ENCODE data around the gene EZR.
"Not testable (repeated sequence)": the region's sequence is repeated elsewhere in the genome, so short reads cannot be mapped to it uniquely, and the experiment has no call there.

Gene EZR

DNA sequence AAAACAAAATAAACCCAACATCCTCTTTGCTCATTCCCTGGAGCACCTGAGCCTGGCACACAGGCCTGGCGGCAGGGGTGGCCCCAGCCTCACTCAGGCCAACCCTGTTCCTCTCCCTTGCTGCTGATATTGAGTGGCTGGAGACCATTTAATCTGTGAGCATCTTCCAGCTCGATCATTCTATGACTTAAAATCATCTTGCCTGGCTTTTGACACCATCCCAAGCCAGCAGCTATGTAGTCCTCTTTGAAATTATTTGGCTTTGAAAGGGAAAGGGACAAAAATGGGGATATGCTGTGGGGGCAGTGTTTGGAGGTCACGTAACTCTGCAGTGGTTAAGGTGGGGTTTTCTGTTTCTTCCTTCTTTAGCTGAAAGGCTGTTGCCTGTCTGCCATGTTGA is 22.8 kb downstream of the EZR start:
- 62 to 63% methylated on average over 3 of the region's 3 CpGs for WGBS, 2 experiments
- no peaks in the 10 kb centered on the region for H3K4me1 ChIP-seq (ENCODE audit: control insufficient read depth, insufficient read depth, low read length)
- H3K4me3 ChIP-seq (ENCODE audit: insufficient read depth, low read depth, low read length) = no peak overlapping the region
- no peaks in the 10 kb centered on the region for H3K9me3 ChIP-seq (ENCODE audit: control insufficient read depth, low read length)
- no peaks in the 10 kb centered on the region for H3K27me3 ChIP-seq (ENCODE audit: control insufficient read depth, insufficient read depth, low read length, poor library complexity, severe bottlenecking)
- H3K27ac ChIP-seq (ENCODE audit: insufficient read depth, low read depth, low read length, poor library complexity, severe bottlenecking) = no peak overlapping the region
- H3K36me3 ChIP-seq (ENCODE audit: control insufficient read depth, insufficient read depth, low read length) = no peaks in the 10 kb centered on the region

DNA sequence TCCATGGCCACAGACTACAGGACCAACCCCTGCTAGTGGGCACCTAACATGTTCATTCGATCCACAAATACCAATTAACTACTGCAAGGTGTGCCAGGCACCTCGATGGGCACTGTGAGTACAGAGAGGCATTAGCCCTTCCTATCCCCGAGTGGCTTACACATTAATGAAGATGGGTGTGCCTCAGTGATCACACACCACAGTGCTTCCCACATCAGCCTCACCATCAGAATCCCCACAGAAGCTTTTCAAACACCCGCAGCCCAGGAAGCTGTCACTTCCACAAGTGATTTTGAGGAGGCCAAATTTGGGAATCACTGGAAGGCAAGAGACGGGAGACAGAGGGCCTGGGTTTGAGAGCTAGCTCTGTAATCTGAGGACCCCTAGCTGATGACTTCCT is 23.7 kb downstream of the EZR start:
- 94 to 98% methylated on average over 5 of the region's 5 CpGs for WGBS, 2 experiments

DNA sequence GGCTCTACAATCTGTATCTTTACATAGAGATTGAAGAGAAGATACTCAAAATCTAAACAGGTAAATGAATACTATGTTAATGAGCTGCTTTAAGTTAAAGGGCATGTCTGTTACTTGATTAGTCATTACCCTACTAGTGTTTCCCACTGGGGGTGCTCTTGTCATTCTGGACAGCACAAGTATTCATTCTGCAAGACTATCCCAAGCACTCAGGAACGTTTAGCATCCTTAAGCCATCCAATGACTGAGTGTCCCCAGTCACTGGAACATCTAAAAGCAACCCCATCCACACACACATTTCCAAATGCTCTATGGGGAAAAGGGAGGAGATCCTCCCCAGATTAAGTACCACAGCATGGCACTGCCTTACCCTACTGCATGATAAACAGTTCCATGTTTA is 25.7 kb downstream of the EZR start:
- Histone ChIP-seq H3K27me3 (ENCODE audit: control insufficient read depth, insufficient read depth, low read length, poor library complexity, severe bottlenecking) (no peaks in the 10 kb centered on the region), H3K9me3 (ENCODE audit: control insufficient read depth, low read length) (no peaks in the 10 kb centered on the region), H3K36me3 (ENCODE audit: control insufficient read depth, insufficient read depth, low read length) (no peaks in the 10 kb centered on the region), H3K4me1 (ENCODE audit: control insufficient read depth, insufficient read depth, low read length) (no peaks in the 10 kb centered on the region), H3K4me3 (ENCODE audit: insufficient read depth, low read depth, low read length) (no peak overlapping the region), H3K27ac (ENCODE audit: insufficient read depth, low read depth, low read length, poor library complexity, severe bottlenecking) (no peak overlapping the region)
- 47 to 70% methylated on average over 1 of the region's 1 CpG for WGBS, 2 experiments

More for the DNA sequence above, 23.7 kb downstream of the EZR start:
- no peaks in the 10 kb centered on the region for H3K27me3 ChIP-seq (ENCODE audit: control insufficient read depth, insufficient read depth, low read length, poor library complexity, severe bottlenecking)
- no peak overlapping the region for H3K4me3 ChIP-seq (ENCODE audit: insufficient read depth, low read depth, low read length)
- H3K9me3 ChIP-seq (ENCODE audit: control insufficient read depth, low read length) = no peaks in the 10 kb centered on the region
- no peaks in the 10 kb centered on the region for H3K36me3 ChIP-seq (ENCODE audit: control insufficient read depth, insufficient read depth, low read length)
- H3K4me1 ChIP-seq (ENCODE audit: control insufficient read depth, insufficient read depth, low read length) = no peaks in the 10 kb centered on the region
- H3K27ac ChIP-seq (ENCODE audit: insufficient read depth, low read depth, low read length, poor library complexity, severe bottlenecking) = no peak overlapping the region

- not testable (repeated sequence) for H3K9me3 ChIP-seq (ENCODE audit: control insufficient read depth, low read length)
- 84 to 87% methylated on average over 10 of the region's 10 CpGs for WGBS, 2 experiments
Observed at GRCh38 chr6:158792505-158792904, 26.7 kb downstream of the EZR start.

GRCh38 chr6:158791274-158791855 is 27.8 kb downstream of the EZR start:
- Histone ChIP-seq H3K27ac (ENCODE audit: insufficient read depth, low read depth, low read length, poor library complexity, severe bottlenecking) (no peak overlapping the region), H3K9me3 (ENCODE audit: control insufficient read depth, low read length) (no peaks in the 10 kb centered on the region), H3K36me3 (ENCODE audit: control insufficient read depth, insufficient read depth, low read length) (peaks cover 11% of the 10 kb centered on the region), H3K4me3 (ENCODE audit: insufficient read depth, low read depth, low read length) (no peak overlapping the region), H3K27me3 (ENCODE audit: control insufficient read depth, insufficient read depth, low read length, poor library complexity, severe bottlenecking) (no peaks in the 10 kb centered on the region), H3K4me1 (ENCODE audit: control insufficient read depth, insufficient read depth, low read length) (no peaks in the 10 kb centered on the region)
- WGBS, 2 experiments = 90 to 93% methylated on average over 5 to 7 of the region's 7 CpGs

More at GRCh38 chr6:158792505-158792904, 26.7 kb downstream of the EZR start:
- H3K4me1 ChIP-seq (ENCODE audit: control insufficient read depth, insufficient read depth, low read length); H3K36me3 ChIP-seq (ENCODE audit: control insufficient read depth, insufficient read depth, low read length); H3K27me3 ChIP-seq (ENCODE audit: control insufficient read depth, insufficient read depth, low read length, poor library complexity, severe bottlenecking); H3K27ac ChIP-seq (ENCODE audit: insufficient read depth, low read depth, low read length, poor library complexity, severe bottlenecking); H3K4me3 ChIP-seq (ENCODE audit: insufficient read depth, low read depth, low read length): not testable (repeated sequence)

DNA sequence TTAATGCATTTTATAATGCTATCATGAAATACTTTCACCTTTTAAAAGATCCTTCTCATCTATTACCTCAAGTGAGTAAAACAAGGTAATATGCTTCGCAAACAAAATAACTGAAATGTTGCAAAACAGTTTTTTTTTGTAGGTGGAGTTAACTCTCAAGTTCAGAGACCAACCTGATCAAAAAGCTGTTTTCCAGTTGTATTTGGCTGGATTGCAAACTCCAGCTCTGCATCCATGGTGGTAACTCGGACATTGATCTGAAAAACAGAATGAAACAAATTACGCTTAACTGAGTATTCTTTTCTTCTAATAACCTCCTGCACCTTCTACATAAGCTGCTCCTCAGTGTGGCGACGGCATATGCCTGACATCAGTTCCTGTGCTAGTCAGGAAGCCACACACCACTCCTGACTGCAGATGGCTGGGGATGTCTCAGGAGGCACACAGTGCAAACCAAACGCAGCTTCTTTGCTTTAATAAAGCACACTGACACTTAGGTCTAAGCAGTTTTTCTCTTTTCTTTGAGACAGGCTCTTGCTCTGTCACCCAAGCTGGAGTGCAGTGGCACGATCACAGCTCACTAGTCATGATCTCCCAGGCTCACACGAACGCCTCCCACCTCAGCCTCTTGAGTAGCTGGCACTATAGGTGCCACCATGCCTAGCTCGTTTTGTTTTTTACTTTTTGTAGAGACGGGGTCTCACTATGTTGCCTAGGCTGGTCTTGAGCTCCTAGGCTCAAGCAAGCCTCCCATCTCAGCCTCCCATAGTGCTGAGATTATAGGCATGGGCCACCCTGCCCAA is 29.9 kb downstream of the EZR start:
- Histone ChIP-seq H3K27ac (ENCODE audit: insufficient read depth, low read depth, low read length, poor library complexity, severe bottlenecking) (no peak overlapping the region), H3K4me1 (ENCODE audit: control insufficient read depth, insufficient read depth, low read length) (no peaks in the 10 kb centered on the region), H3K27me3 (ENCODE audit: control insufficient read depth, insufficient read depth, low read length, poor library complexity, severe bottlenecking) (no peaks in the 10 kb centered on the region), H3K9me3 (ENCODE audit: control insufficient read depth, low read length) (no peaks in the 10 kb centered on the region), H3K4me3 (ENCODE audit: insufficient read depth, low read depth, low read length) (no peak overlapping the region), H3K36me3 (ENCODE audit: control insufficient read depth, insufficient read depth, low read length) (peaks cover 27% of the 10 kb centered on the region)
- 87 to 92% methylated on average over 11 of the region's 11 CpGs for WGBS, 2 experiments

DNA sequence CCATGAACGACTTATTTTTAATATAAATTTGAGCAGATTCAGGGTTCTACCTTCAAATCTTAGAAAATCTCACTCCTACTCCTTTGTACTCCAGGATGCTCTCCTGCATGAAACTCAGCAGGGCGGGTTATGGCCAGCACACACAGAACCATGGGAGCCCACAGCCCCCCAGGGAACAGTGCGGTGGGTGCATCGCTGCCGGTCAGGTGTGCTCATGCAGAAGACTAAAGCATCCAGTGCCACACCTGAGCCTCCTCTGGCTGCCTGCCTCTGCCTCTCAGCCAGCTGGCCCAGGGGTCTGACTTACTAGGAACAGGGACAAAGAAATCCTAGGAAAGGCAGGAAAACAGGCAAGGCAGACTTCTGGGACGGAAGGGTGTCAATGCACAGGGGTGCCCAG is 31.8 kb downstream of the EZR start:
- peaks cover 42% of the 10 kb centered on the region for H3K36me3 ChIP-seq (ENCODE audit: control insufficient read depth, insufficient read depth, low read length)
- WGBS, 2 experiments = 94 to 96% methylated on average over 6 of the region's 6 CpGs
- no peaks in the 10 kb centered on the region for H3K9me3 ChIP-seq (ENCODE audit: control insufficient read depth, low read length)
- H3K4me3 ChIP-seq (ENCODE audit: insufficient read depth, low read depth, low read length) = no peak overlapping the region
- H3K27ac ChIP-seq (ENCODE audit: insufficient read depth, low read depth, low read length, poor library complexity, severe bottlenecking) = no peak overlapping the region
- no peaks in the 10 kb centered on the region for H3K4me1 ChIP-seq (ENCODE audit: control insufficient read depth, insufficient read depth, low read length)
- H3K27me3 ChIP-seq (ENCODE audit: control insufficient read depth, insufficient read depth, low read length, poor library complexity, severe bottlenecking) = no peaks in the 10 kb centered on the region

DNA sequence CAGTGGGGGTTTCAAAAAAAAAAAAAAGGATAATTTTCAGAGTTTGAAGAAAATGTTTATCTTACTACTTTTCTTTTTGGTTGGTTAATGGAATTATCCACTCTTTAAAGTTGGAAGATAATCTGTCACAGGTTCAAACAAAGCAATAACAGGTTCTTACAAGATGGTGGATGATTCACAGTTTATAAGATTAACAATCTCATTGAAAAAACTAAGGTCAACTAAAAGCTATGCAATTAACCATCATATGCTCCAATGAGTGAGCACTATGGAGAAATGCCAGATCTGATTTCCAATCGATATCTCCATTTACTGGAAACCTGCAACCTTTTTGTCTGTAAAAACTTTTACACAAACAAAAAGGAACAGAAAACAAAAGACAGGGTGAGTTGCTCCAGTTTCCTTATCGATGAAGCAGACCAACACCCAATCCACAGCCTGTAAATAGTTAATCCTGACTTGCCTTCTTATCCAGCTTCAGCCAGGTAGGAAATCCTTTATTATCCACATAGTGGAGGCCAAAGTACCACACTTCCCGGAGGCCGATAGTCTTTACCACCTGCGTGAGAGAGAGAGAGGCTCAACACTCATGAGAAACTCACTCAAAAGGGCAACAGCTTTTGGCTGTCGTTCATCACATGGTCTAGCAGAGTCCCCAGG is 32.4 kb downstream of the EZR start:
- Histone ChIP-seq H3K9me3 (ENCODE audit: control insufficient read depth, low read length) (no peaks in the 10 kb centered on the region), H3K27me3 (ENCODE audit: control insufficient read depth, insufficient read depth, low read length, poor library complexity, severe bottlenecking) (no peaks in the 10 kb centered on the region), H3K4me3 (ENCODE audit: insufficient read depth, low read depth, low read length) (no peak overlapping the region), H3K4me1 (ENCODE audit: control insufficient read depth, insufficient read depth, low read length) (no peaks in the 10 kb centered on the region), H3K36me3 (ENCODE audit: control insufficient read depth, insufficient read depth, low read length) (peaks cover 45% of the 10 kb centered on the region), H3K27ac (ENCODE audit: insufficient read depth, low read depth, low read length, poor library complexity, severe bottlenecking) (no peak overlapping the region)
- WGBS, 2 experiments = 95 to 98% methylated on average over 6 of the region's 6 CpGs

DNA sequence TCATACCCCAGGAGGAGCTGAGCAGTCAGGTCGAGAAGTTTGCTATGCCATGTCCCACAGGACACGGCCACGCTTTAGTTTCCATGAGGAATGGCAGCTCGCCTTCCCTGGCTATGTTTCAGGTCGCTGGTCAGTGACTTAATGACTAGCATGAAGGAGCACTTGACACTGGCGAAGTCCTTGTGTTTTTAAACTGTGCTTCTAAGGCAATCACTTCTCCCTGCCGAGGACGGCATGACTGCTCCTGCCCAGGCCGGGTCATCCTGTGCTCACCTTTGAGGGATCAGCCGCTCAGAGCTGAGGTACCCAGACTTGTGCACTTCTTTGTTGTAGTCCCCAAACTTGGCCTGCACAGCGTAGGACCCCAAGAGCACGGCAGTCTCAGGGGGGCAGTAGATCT is 34.1 kb downstream of the EZR start:
- WGBS, 2 experiments = 95 to 96% methylated on average over 12 of the region's 12 CpGs
- H3K36me3 ChIP-seq (ENCODE audit: control insufficient read depth, insufficient read depth, low read length) = peaks cover 52% of the 10 kb centered on the region
- no peaks in the 10 kb centered on the region for H3K9me3 ChIP-seq (ENCODE audit: control insufficient read depth, low read length)
- no peak overlapping the region for H3K4me3 ChIP-seq (ENCODE audit: insufficient read depth, low read depth, low read length)
- no peaks in the 10 kb centered on the region for H3K27me3 ChIP-seq (ENCODE audit: control insufficient read depth, insufficient read depth, low read length, poor library complexity, severe bottlenecking)
- no peaks in the 10 kb centered on the region for H3K4me1 ChIP-seq (ENCODE audit: control insufficient read depth, insufficient read depth, low read length)
- H3K27ac ChIP-seq (ENCODE audit: insufficient read depth, low read depth, low read length, poor library complexity, severe bottlenecking) = no peak overlapping the region

DNA sequence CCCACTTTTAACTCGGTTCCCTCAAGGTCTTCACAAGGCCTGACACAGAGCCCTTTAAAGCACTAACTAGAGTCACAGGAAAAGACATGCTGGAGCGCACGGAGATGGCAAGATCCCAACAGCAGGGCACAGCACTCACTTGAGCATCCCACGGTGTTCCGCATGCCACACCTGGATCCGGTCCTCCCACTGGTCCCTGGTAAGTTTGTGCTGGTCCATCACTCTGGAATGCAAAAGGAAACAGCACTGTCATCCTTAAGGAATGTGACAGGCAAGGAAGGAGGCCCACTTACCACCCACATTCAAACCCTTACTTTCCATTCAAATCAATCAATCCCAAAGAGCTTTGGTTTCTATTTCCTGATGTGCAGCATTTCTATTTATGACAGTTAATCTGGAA is 34.7 kb downstream of the EZR start:
- WGBS, 2 experiments = 95 to 96% methylated on average over 6 of the region's 6 CpGs
- peaks cover 52% of the 10 kb centered on the region for H3K36me3 ChIP-seq (ENCODE audit: control insufficient read depth, insufficient read depth, low read length)
- H3K4me3 ChIP-seq (ENCODE audit: insufficient read depth, low read depth, low read length) = no peak overlapping the region
- no peaks in the 10 kb centered on the region for H3K4me1 ChIP-seq (ENCODE audit: control insufficient read depth, insufficient read depth, low read length)
- H3K27me3 ChIP-seq (ENCODE audit: control insufficient read depth, insufficient read depth, low read length, poor library complexity, severe bottlenecking) = no peaks in the 10 kb centered on the region
- no peaks in the 10 kb centered on the region for H3K9me3 ChIP-seq (ENCODE audit: control insufficient read depth, low read length)
- H3K27ac ChIP-seq (ENCODE audit: insufficient read depth, low read depth, low read length, poor library complexity, severe bottlenecking) = no peak overlapping the region

Measured in ectodermal cell (in vitro differentiated cells).